DMS79 (cell line): ENCODE data around the gene CTNNA2.

Experiments
- DNase-seq: peaks from one replicate; lab custom pipeline; 2025; lab: John Stamatoyannopoulos, UW

Gene CTNNA2

GRCh38 chr2:79857888-79858287 lies 345.0 kb downstream of the CTNNA2 start:
- DNase-seq = no peak

GRCh38 chr2:79860228-79861058 lies 347.6 kb downstream of the CTNNA2 start:
- no peak for DNase-seq

- DNase-seq = no peak
Measured at GRCh38 chr2:79861059-79861374, 348.2 kb downstream of the CTNNA2 start.

GRCh38 chr2:79862756-79863155 lies 349.9 kb downstream of the CTNNA2 start:
- DNase-seq = no peak

- no peak for DNase-seq
Measured at GRCh38 chr2:79872656-79873055, 359.8 kb downstream of the CTNNA2 start.

GRCh38 chr2:79874015-79874414 lies 361.2 kb downstream of the CTNNA2 start:
- no peak for DNase-seq

- DNase-seq = no peak
Measured at GRCh38 chr2:79876430-79876829, 363.6 kb downstream of the CTNNA2 start.

GRCh38 chr2:79882548-79882947 lies 369.7 kb downstream of the CTNNA2 start:
- DNase-seq = no peak

- no peak for DNase-seq
Measured at GRCh38 chr2:79887747-79888374, 375.0 kb downstream of the CTNNA2 start.

GRCh38 chr2:79892123-79892522 lies 379.3 kb downstream of the CTNNA2 start:
- DNase-seq = no peak

GRCh38 chr2:79899196-79899595 lies 386.3 kb downstream of the CTNNA2 start:
- DNase-seq = no peak

GRCh38 chr2:79901161-79901560 lies 388.3 kb downstream of the CTNNA2 start:
- peak; percentile 16 for DNase-seq

GRCh38 chr2:79903222-79904000 lies 390.6 kb downstream of the CTNNA2 start:
- DNase-seq = no peak

- peak; percentile 17 for DNase-seq
Measured at GRCh38 chr2:79906139-79906890, 393.5 kb downstream of the CTNNA2 start.

- DNase-seq = no peak
Measured at GRCh38 chr2:79909521-79909920, 396.7 kb downstream of the CTNNA2 start.

GRCh38 chr2:79910643-79911042 lies 397.8 kb downstream of the CTNNA2 start:
- DNase-seq = no peak

GRCh38 chr2:79915455-79915854 lies 402.6 kb downstream of the CTNNA2 start:
- DNase-seq = no peak

- no peak for DNase-seq
Measured at GRCh38 chr2:79916285-79916684, 403.4 kb downstream of the CTNNA2 start.

- DNase-seq = no peak
Measured at GRCh38 chr2:79920512-79921076, 407.7 kb downstream of the CTNNA2 start.

- DNase-seq = no peak
Measured at GRCh38 chr2:79929624-79930023, 416.8 kb downstream of the CTNNA2 start.

- no peak for DNase-seq
Measured at GRCh38 chr2:79935046-79935732, 422.3 kb downstream of the CTNNA2 start.
